ENCODE data around the gene FAF1. TPM values are rescaled to one million over a fixed set of nuclear protein-coding genes. Genes with fewer than 3 reads are reported as not detected.
"Not testable (repeated sequence)": the region's sequence is repeated elsewhere in the genome, so short reads cannot be mapped to it uniquely, and the experiment has no call there.

The FAF1 gene
- total and polyA plus RNA-seq, 9 donors: 23.1 to 76.0 (median 57.1) TPM

GRCh38 chr1:50873458-50874187 is 86.4 kb downstream of the FAF1 start:
- Histone ChIP-seq H3K9me3 (no peaks in the 10 kb centered on the region), H3K27me3 (no peaks in the 10 kb centered on the region), H3K36me3 (no peaks in the 10 kb centered on the region), H3K4me3 (no peak overlapping the region), H3K4me1 (ENCODE audit: insufficient read depth) (peaks cover 2% of the 10 kb centered on the region), H3K27ac (no peak overlapping the region)
- no peak for TF ChIP-seq CTCF (IDR thresholded peaks at IDR 0.05)
- TF ChIP-seq POLR2A (IDR thresholded peaks at IDR 0.05): no peak
- no peak for TF ChIP-seq EP300 (IDR thresholded peaks at IDR 0.05)
- intact Hi-C loops (cut with DNase I): no loop called here
- no peak for DNase-seq
- WGBS, 3 donors: 79 to 85% (median 85%) methylated on average over 5 of the region's 5 CpGs

- H3K27ac ChIP-seq; DNase-seq; H3K4me1 ChIP-seq (ENCODE audit: insufficient read depth); H3K9me3 ChIP-seq; intact Hi-C loops (cut with DNase I); H3K36me3 ChIP-seq; H3K27me3 ChIP-seq; H3K4me3 ChIP-seq: not testable (repeated sequence)
- WGBS, 3 donors: 89 to 100% (median 100%) methylated on average over 2 to 3 of the region's 3 CpGs
These were observed 95.2 kb downstream of the FAF1 start for GRCh38 chr1:50864845-50865244.

GRCh38 chr1:50861772-50862171 is 98.3 kb downstream of the FAF1 start:
- intact Hi-C loops (cut with DNase I): no loop called here
- H3K36me3 ChIP-seq: no peaks in the 10 kb centered on the region
- no peak for DNase-seq
- no peaks in the 10 kb centered on the region for H3K9me3 ChIP-seq
- WGBS, 3 donors: 65 to 80% (median 72%) methylated on average over 1 of the region's 1 CpG
- no peak overlapping the region for H3K27ac ChIP-seq
- H3K4me3 ChIP-seq: no peak overlapping the region
- no peaks in the 10 kb centered on the region for H3K4me1 ChIP-seq (ENCODE audit: insufficient read depth)
- TF ChIP-seq EP300 (IDR thresholded peaks at IDR 0.05): no peak
- TF ChIP-seq POLR2A (IDR thresholded peaks at IDR 0.05): no peak
- TF ChIP-seq CTCF (IDR thresholded peaks at IDR 0.05): no peak
- no peaks in the 10 kb centered on the region for H3K27me3 ChIP-seq

- no peak overlapping the region for H3K4me3 ChIP-seq
- WGBS, 3 donors: 97 to 98% (median 98%) methylated on average over 4 of the region's 4 CpGs
- TF ChIP-seq POLR2A (IDR thresholded peaks at IDR 0.05) (no peak), CTCF (IDR thresholded peaks at IDR 0.05) (no peak), EP300 (IDR thresholded peaks at IDR 0.05) (no peak)
- no peaks in the 10 kb centered on the region for H3K4me1 ChIP-seq (ENCODE audit: insufficient read depth)
- intact Hi-C loops (cut with DNase I): no loop called here
- H3K36me3 ChIP-seq: no peaks in the 10 kb centered on the region
- H3K27ac ChIP-seq: no peak overlapping the region
- no peaks in the 10 kb centered on the region for H3K27me3 ChIP-seq
- no peak for DNase-seq
- no peaks in the 10 kb centered on the region for H3K9me3 ChIP-seq
These were observed 99.4 kb downstream of the FAF1 start for GRCh38 chr1:50860702-50861101.

- H3K27me3 ChIP-seq: no peaks in the 10 kb centered on the region
- no peak overlapping the region for H3K4me3 ChIP-seq
- WGBS, 3 donors: 98 to 99% (median 98%) methylated on average over 2 of the region's 2 CpGs
- no peaks in the 10 kb centered on the region for H3K4me1 ChIP-seq (ENCODE audit: insufficient read depth)
- DNase-seq: no peak
- H3K9me3 ChIP-seq: no peaks in the 10 kb centered on the region
- no peak for TF ChIP-seq POLR2A (IDR thresholded peaks at IDR 0.05)
- no peaks in the 10 kb centered on the region for H3K36me3 ChIP-seq
- intact Hi-C loops (cut with DNase I): no loop called here
- no peak overlapping the region for H3K27ac ChIP-seq
These were observed 99.8 kb downstream of the FAF1 start for GRCh38 chr1:50860256-50860655.

All from ovary (tissue), 9 donors.